ENCODE measurements around the gene CERS6.

The CERS6 gene

DNA sequence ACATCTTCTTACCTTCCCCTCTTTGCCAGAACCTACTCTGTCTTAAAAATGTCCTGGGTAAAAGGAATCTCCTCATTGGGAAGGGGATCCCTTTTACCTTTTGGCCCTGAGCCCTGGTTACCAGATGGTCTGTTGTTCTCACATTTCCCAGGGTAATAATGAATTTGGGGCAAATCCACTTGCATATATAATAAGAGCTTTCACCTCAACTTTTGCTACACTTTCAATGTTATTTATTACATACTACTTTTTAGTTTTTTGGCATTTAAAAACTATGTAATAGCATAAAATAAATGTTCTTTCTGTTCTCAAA, 15.0 kb downstream of the CERS6 start:
- H3K4me3 ChIP-seq (replicated peaks in 1 of 2; ENCODE audit: low read depth in 2 of 2, low read length in 2 of 2): no peak overlapping the region
- no peak for DNase-seq (ENCODE audit: low read depth in 2 of 2)
- TF ChIP-seq CTCF (IDR thresholded peaks at IDR 0.05; ENCODE audit: low read depth, low read length): no peak

DNA sequence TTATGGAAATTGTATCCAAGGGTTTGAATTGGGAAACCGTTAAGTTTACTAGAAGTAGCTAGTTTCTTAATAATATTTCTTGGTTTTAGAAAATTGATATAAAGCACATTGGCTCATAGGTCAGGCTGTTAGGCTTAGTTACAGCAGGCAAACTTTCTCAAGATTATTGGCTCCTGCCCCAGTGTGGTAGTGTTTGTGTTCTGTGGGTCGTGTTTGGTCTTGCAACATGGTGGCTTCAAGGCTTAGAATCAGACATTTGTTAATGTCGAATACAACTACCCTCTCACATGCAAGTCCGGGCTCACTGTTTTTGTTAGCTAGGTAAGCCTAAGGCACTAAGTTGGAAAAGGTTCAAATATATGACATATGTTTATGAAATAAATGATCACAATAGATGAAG, 19.6 kb downstream of the CERS6 start:
- no peak overlapping the region for H3K4me3 ChIP-seq (replicated peaks in 1 of 2; ENCODE audit: low read depth in 2 of 2, low read length in 2 of 2)
- no peak for DNase-seq (ENCODE audit: low read depth in 2 of 2)
- TF ChIP-seq CTCF (IDR thresholded peaks at IDR 0.05; ENCODE audit: low read depth, low read length): no peak

- DNase-seq (ENCODE audit: low read depth in 2 of 2): no peak
- no peak overlapping the region for H3K4me3 ChIP-seq (replicated peaks in 1 of 2; ENCODE audit: low read depth in 2 of 2, low read length in 2 of 2)
- TF ChIP-seq CTCF (IDR thresholded peaks at IDR 0.05; ENCODE audit: low read depth, low read length): no peak
Observed at GRCh38 chr2:168478206-168478605, 22.1 kb downstream of the CERS6 start.

DNA sequence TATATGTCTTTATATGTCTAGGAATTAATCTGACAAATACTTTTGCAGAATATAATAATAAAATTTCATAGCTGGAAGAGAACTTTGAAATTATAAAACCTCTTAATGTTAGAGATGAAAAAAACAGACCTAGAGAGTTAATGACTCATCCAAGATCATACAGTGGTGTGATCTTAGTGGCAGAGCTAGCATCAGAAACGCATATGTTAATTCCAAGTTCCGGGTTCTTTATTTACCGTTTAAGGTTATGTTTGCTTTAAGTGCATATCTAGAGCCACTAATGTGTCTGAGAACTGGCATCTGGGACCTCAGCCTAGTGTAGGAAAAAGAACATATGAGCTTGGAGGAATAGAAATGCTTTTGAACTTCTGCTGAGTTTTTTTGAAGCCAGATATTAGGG, 24.3 kb downstream of the CERS6 start:
- TF ChIP-seq CTCF (IDR thresholded peaks at IDR 0.05; ENCODE audit: low read depth, low read length): no peak
- DNase-seq (ENCODE audit: low read depth in 2 of 2): peak in 1 of 2 donors; percentile 21
- H3K4me3 ChIP-seq (replicated peaks in 1 of 2; ENCODE audit: low read depth in 2 of 2, low read length in 2 of 2): no peak overlapping the region

DNA sequence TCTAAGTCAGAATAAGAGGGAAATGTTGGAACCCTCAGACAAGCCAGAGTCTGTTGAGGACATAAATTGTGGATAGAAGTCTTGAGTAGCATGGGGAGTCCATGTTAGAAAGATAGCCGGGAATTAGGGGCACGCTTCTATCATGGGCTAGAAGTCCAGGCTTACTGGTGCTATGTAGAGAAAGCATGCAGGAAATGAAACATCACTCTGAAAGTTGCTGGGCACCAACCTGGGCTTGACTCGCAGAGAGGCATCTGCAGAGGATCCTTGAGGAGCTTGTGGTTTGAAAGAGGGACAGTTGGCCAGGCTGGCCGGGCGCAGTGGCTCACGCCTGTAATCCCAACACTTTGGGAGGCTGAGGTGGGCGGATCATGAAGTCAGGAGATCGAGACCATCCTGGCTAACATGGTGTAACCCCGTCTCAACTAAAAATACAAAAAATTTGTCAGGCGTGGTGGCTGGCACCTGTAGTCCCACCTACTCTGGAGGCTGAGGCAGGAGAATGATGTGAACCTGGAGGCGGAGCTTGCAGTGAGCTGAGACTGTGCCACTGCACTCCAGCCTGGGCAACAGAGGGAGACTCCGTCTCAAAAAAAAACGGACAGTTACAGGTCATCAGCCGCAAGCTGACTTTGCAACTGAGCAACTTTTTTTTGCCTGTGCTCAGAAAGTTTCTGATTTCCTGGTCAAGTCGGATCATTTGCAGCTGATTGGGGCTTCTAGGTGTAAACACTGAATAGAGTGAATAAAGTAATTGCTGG, 24.9 kb downstream of the CERS6 start:
- no peak for DNase-seq (ENCODE audit: low read depth in 2 of 2)
- H3K4me3 ChIP-seq (replicated peaks in 1 of 2; ENCODE audit: low read depth in 2 of 2, low read length in 2 of 2): no peak overlapping the region
- no peak for TF ChIP-seq CTCF (IDR thresholded peaks at IDR 0.05; ENCODE audit: low read depth, low read length)

DNA sequence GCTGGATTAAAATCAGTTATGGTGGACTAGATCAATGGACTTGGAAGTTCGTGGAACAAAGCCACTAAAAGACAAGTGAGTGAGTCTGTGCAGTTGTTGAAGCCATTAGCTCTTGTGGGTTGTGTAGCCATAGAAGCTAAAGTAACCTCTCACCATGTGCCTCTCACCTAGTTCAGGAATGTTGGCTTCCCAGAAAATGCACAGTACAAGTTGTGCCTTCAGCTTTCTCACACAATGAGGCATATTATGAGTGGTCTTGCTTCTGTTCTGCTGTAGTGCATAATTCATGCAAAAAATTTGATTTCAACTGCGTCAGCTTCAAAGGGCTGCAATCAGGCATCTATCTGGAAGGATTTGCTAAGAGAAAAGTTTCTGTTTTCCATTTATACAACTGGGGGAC, 26.2 kb downstream of the CERS6 start:
- no peak overlapping the region for H3K4me3 ChIP-seq (replicated peaks in 1 of 2; ENCODE audit: low read depth in 2 of 2, low read length in 2 of 2)
- no peak for TF ChIP-seq CTCF (IDR thresholded peaks at IDR 0.05; ENCODE audit: low read depth, low read length)
- peak in 1 of 2 donors; percentile 30 for DNase-seq (ENCODE audit: low read depth in 2 of 2)

Measured in cardiac fibroblast (primary cell).